H9 (cell line): ENCODE measurements around the gene ZNF586. TPM values are rescaled to one million over a fixed set of nuclear protein-coding genes. Genes with fewer than 3 reads are reported as not detected.
"Not testable (repeated sequence)": the region's sequence is repeated elsewhere in the genome, so short reads cannot be mapped to it uniquely, and the experiment has no call there.

ENCODE experiments used
- DNase-seq: peaks from one replicate; pipeline ENCODE4 v3.0.0-alpha.2; 2017
- H2AFZ ChIP-seq: one replicate; pipeline ENCODE4 v1.6.1; 2013; ENCODE audit warnings: mild to moderate bottlenecking, low read length, control low read depth, moderate library complexity
- H2AK5ac ChIP-seq: 2 replicates; pipeline ENCODE4 v1.6.1; 2013; ENCODE audit warnings: low read length, control low read depth, mixed read lengths; ENCODE audit not compliant: insufficient read length
- H2BK120ac ChIP-seq: one replicate; pipeline ENCODE4 v1.6.1; 2013; ENCODE audit warnings: low read depth, mild to moderate bottlenecking, low read length, control low read depth, inconsistent platforms; ENCODE audit not compliant: poor library complexity, severe bottlenecking
- H2BK12ac ChIP-seq: 2 replicates; pipeline ENCODE4 v1.6.1; 2013; ENCODE audit warnings: low read length, control low read depth, mixed read lengths, low read depth; ENCODE audit not compliant: insufficient read length
- H2BK15ac ChIP-seq: 2 replicates; pipeline ENCODE4 v1.6.1; 2013; ENCODE audit warnings: low read depth, low read length, control low read depth
- H2BK20ac ChIP-seq: one replicate; pipeline ENCODE4 v1.6.1; 2013; ENCODE audit warnings: low read depth, mild to moderate bottlenecking, low read length, control low read depth, inconsistent platforms; ENCODE audit not compliant: poor library complexity, severe bottlenecking
- H2BK5ac ChIP-seq: 2 replicates; pipeline ENCODE4 v1.6.1; 2013; ENCODE audit warnings: low read length, control low read depth, mixed read lengths; ENCODE audit not compliant: insufficient read length
- H3K14ac ChIP-seq: 2 replicates; pipeline ENCODE4 v1.6.1; 2013; ENCODE audit warnings: low read length, control low read depth; ENCODE audit not compliant: insufficient read depth
- H3K18ac ChIP-seq: 2 replicates; pipeline ENCODE4 v1.6.1; 2013; ENCODE audit warnings: low read depth, mild to moderate bottlenecking, mixed read lengths, low read length, control low read depth; ENCODE audit not compliant: insufficient read length
- H3K23ac ChIP-seq: 2 replicates; pipeline ENCODE4 v1.6.1; 2013; ENCODE audit warnings: low read length, control low read depth, mixed read lengths, low read depth; ENCODE audit not compliant: insufficient read length
- H3K23me2 ChIP-seq: 2 replicates; pipeline ENCODE4 v1.6.1; 2013; ENCODE audit warnings: low read depth, mild to moderate bottlenecking, mixed read lengths, low read length, control low read depth; ENCODE audit not compliant: insufficient read length, poor library complexity, severe bottlenecking
- H3K27ac ChIP-seq: 2 replicates; pipeline ENCODE4 v1.5.1; 2013; ENCODE audit warnings: low read length, control low read depth, mixed read lengths, low read depth; ENCODE audit not compliant: insufficient read length
- H3K27me3 ChIP-seq: 2 replicates; pipeline ENCODE4 v1.6.1; 2013; ENCODE audit warnings: low read length, control low read depth, inconsistent platforms; ENCODE audit not compliant: insufficient read depth
- H3K4ac ChIP-seq: 2 replicates; pipeline ENCODE4 v1.6.1; 2013; ENCODE audit warnings: low read depth, mild to moderate bottlenecking, control low read depth, inconsistent platforms, low read length, moderate library complexity
- H3K4me1 ChIP-seq: 2 replicates; pipeline ENCODE4 v1.6.1; 2013; ENCODE audit warnings: low read length, control low read depth, inconsistent platforms; ENCODE audit not compliant: insufficient read depth
- H3K4me2 ChIP-seq: 2 replicates; pipeline ENCODE4 v1.6.1; 2013; ENCODE audit warnings: low read length, control low read depth, mixed read lengths; ENCODE audit not compliant: insufficient read length, insufficient read depth
- H3K56ac ChIP-seq: 2 replicates; pipeline ENCODE4 v1.6.1; 2013; ENCODE audit warnings: low read depth, mild to moderate bottlenecking, mixed read lengths, low read length, control low read depth; ENCODE audit not compliant: insufficient read length
- H3K79me1 ChIP-seq: 2 replicates; pipeline ENCODE4 v1.6.1; 2013; ENCODE audit warnings: low read depth, mild to moderate bottlenecking, moderate library complexity, low read length, control low read depth, inconsistent platforms; ENCODE audit not compliant: insufficient read depth, poor library complexity, severe bottlenecking
- H3K79me2 ChIP-seq: 2 replicates; pipeline ENCODE4 v1.6.1; 2013; ENCODE audit warnings: low read length, control low read depth, inconsistent platforms; ENCODE audit not compliant: insufficient read depth
- H3K9ac ChIP-seq: 2 replicates; pipeline ENCODE4 v1.6.1; 2013; ENCODE audit warnings: low read length, control low read depth, mixed read lengths; ENCODE audit not compliant: insufficient read length; ENCODE audit errors: extremely low read depth
- H3K9me3 ChIP-seq: one replicate; pipeline ENCODE4 v1.6.1; 2013; ENCODE audit warnings: low read depth, low read length, inconsistent platforms; ENCODE audit not compliant: control insufficient read depth
- H3T11ph ChIP-seq: one replicate; pipeline ENCODE4 v1.6.1; 2013; ENCODE audit warnings: mild to moderate bottlenecking, low read length, control low read depth, inconsistent platforms
- H4K20me1 ChIP-seq: one replicate; pipeline ENCODE4 v1.6.1; 2013; ENCODE audit not compliant: control insufficient read depth, insufficient read length, insufficient read depth
- H4K5ac ChIP-seq: 2 replicates; pipeline ENCODE4 v1.6.1; 2013; ENCODE audit warnings: low read depth, mild to moderate bottlenecking, mixed read lengths, low read length, control low read depth; ENCODE audit not compliant: insufficient read length
- H4K8ac ChIP-seq: replicated peaks from 2 replicates; pipeline ENCODE4 v1.6.1; 2013; ENCODE audit warnings: low read length, control low read depth, mixed read lengths, low read depth; ENCODE audit not compliant: insufficient read length
- H4K91ac ChIP-seq: 2 replicates; pipeline ENCODE4 v1.6.1; 2013; ENCODE audit warnings: low read depth, mild to moderate bottlenecking, moderate library complexity, mixed read lengths, low read length, control low read depth; ENCODE audit not compliant: insufficient read length
- H3K27ac Mint-ChIP-seq, 3 experiments: 2 replicates in 2 of 3; 3 replicates in 1 of 3; pipeline ENCODE4 v1.8.0; 2020 to 2021; ENCODE audit warnings: mixed read lengths in 3 of 3, mild to moderate bottlenecking in 1 of 3, moderate library complexity in 1 of 3
- H3K27me3 Mint-ChIP-seq: 2 replicates; pipeline ENCODE4 v1.8.0; 2021; ENCODE audit warnings: low read depth, mild to moderate bottlenecking, moderate library complexity, mixed read lengths
- H3K36me3 Mint-ChIP-seq, 3 experiments: 2 replicates in 2 of 3; 3 replicates in 1 of 3; pipeline ENCODE4 v1.8.0; 2020 to 2021; ENCODE audit warnings: low read depth in 3 of 3, mixed read lengths in 3 of 3; ENCODE audit not compliant: insufficient read depth in 1 of 3
- H3K4me1 Mint-ChIP-seq, 2 experiments: 2 replicates each; pipeline ENCODE4 v1.8.0; 2020; ENCODE audit warnings: mixed read lengths in 2 of 2
- H3K4me3 Mint-ChIP-seq, 2 experiments: 2 replicates in 1 of 2; 3 replicates in 1 of 2; pipeline ENCODE4 v1.8.0; 2020 to 2021; ENCODE audit warnings: mild to moderate bottlenecking in 2 of 2, mixed read lengths in 2 of 2, moderate library complexity in 1 of 2
- H3K9me3 Mint-ChIP-seq, 2 experiments: 2 replicates in 1 of 2; 3 replicates in 1 of 2; pipeline ENCODE4 v1.8.0; 2020; ENCODE audit warnings: mild to moderate bottlenecking in 2 of 2, mixed read lengths in 2 of 2, moderate library complexity in 1 of 2
- WGBS: extraction: QIAGEN DNeasy Blood & Tissue Kit; methylation state at CpG from one replicate; pipeline ENCODE4 v1.1.7; 2013; ENCODE audit warnings: missing lambda C conversion rate, low lambda C conversion rate, mixed read lengths; ENCODE audit not compliant: insufficient read length; ENCODE audit errors: extremely low coverage; 5-methylcytosine and 5-hydroxymethylcytosine counted together
- total RNA-seq: library from RNA; stranded (reverse); gene quantifications from 2 replicates; pipeline ENCODE4 v1.2.1, GENCODE V29; 2021

ZNF586 gene
- total RNA-seq, 1 experiment from 2014 or later = 17.6 TPM

DNA sequence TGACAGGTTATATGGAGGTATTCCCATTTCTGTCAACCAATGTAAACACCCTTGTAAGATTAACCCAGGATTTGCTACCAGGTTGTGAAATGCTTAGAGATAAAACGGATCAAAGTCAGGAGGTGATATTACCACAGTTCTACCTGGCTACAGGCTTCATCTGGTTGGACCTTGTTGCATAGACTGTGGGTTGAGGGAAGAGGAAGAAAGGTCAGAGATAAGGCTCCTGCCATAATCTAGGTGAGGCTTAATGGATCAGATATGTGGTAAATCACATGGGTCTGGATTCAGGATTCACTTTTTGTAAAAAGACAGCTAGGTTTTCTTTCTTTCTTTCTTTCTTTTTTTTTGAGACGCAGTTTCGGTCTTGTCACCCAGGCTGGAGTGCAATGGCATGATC is 52.0 kb downstream of the ZNF586 start:
- H2AFZ ChIP-seq, H3T11ph ChIP-seq, H3K4ac ChIP-seq, H4K20me1 ChIP-seq, H3K4me3 Mint-ChIP-seq, H3K23me2 ChIP-seq, H2BK20ac ChIP-seq, H3K27me3 Mint-ChIP-seq, H3K9ac ChIP-seq, H4K8ac ChIP-seq, H3K4me1 ChIP-seq, H3K14ac ChIP-seq, H2BK15ac ChIP-seq, H3K9me3 ChIP-seq, H2AK5ac ChIP-seq, H3K4me2 ChIP-seq, H3K23ac ChIP-seq, H2BK5ac ChIP-seq, H3K79me1 ChIP-seq, H3K18ac ChIP-seq, H4K5ac ChIP-seq, DNase-seq, H4K91ac ChIP-seq, H3K27ac ChIP-seq, H2BK12ac ChIP-seq, H3K9me3 Mint-ChIP-seq, H3K27me3 ChIP-seq, H2BK120ac ChIP-seq, H3K27ac Mint-ChIP-seq, H3K56ac ChIP-seq: not testable (repeated sequence)
- Mint-ChIP-seq H3K4me1 (peaks cover 44% of the 10 kb centered on the region in 2 experiments), H3K36me3 (peaks cover 10 to 58% (median 41%) of the 10 kb centered on the region in 3 experiments)
- peaks cover 42% of the 10 kb centered on the region for H3K79me2 ChIP-seq
- WGBS = no CpG with 5 or more reads among the region's 3 CpGs

DNA sequence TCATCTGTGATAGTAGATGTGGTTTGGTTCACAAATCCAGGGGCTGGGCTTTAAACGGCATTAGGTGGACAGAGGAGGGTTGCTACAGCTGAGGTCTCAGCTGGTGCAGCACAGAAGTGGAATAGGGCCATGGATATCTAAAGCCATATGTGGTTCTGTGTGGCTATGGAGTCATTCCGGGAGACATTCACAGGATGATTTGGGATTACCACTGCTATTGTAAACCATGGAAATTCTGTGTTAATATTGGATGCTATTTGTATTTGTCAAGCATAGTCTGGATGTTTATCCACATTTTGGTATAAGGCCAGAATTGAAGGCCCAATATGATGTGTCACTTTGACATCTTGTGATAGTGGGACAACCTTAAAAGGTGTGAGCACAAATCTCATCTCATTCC is 53.7 kb downstream of the ZNF586 start:
- not testable (repeated sequence) for H2AK5ac ChIP-seq, H3K27me3 ChIP-seq, H3T11ph ChIP-seq, H2BK20ac ChIP-seq, H3K9me3 ChIP-seq, H2BK5ac ChIP-seq, H4K5ac ChIP-seq, H3K9me3 Mint-ChIP-seq, H2BK120ac ChIP-seq, H3K14ac ChIP-seq, H3K56ac ChIP-seq, H3K79me1 ChIP-seq, H3K4me1 ChIP-seq, H4K91ac ChIP-seq, H3K27ac Mint-ChIP-seq, H3K4ac ChIP-seq, H2AFZ ChIP-seq, DNase-seq, H3K23me2 ChIP-seq, H3K27me3 Mint-ChIP-seq, H3K4me2 ChIP-seq, H4K8ac ChIP-seq, H3K18ac ChIP-seq, H2BK15ac ChIP-seq, H2BK12ac ChIP-seq, H4K20me1 ChIP-seq, H3K4me3 Mint-ChIP-seq, H3K23ac ChIP-seq, H3K9ac ChIP-seq, H3K27ac ChIP-seq
- Mint-ChIP-seq H3K36me3 (peaks cover 15 to 66% (median 51%) of the 10 kb centered on the region in 3 experiments), H3K4me1 (peaks cover 40 to 41% of the 10 kb centered on the region in 2 experiments)
- peaks cover 43% of the 10 kb centered on the region for H3K79me2 ChIP-seq
- WGBS = no CpG with 5 or more reads among the region's 2 CpGs
